Endothelial cell of umbilical vein (primary cell): Measurements from ENCODE around the gene KHNYN. TPM values are rescaled to one million over a fixed set of nuclear protein-coding genes. Genes with fewer than 3 reads are reported as not detected.

ENCODE experiments used
- BruUV-seq: library from RNA; stranded (reverse); fragments of 400-500 nt; replicated peaks from 2 replicates; lab custom pipeline; 2021; lab: Mats Ljungman, UMichigan
- CTCF ChIA-PET: fragments of 300-600, 350-600 bp; sonication (Branson Sonifier 250); formaldehyde crosslinking; loops from one replicate; lab custom pipeline; 2021; ENCODE audit warnings: antibody characterized with exemption, inconsistent platforms; lab: Charles Lee
- POLR2A ChIA-PET: fragments of 300-600, 350-600 bp; sonication (Branson Sonifier 250); formaldehyde crosslinking; loops from one replicate; lab custom pipeline; 2021; ENCODE audit warnings: antibody characterized with exemption, inconsistent platforms; lab: Charles Lee
- DNase-seq: peaks from one replicate; pipeline ENCODE4 v3.0.0-alpha.2; 2011; ENCODE audit warnings: low read depth, low spot score
- FAIRE-seq: peaks from 2 replicates; lab custom pipeline; 2011; peaks lifted over from hg19 to GRCh38; lab: Jason Lieb, UNC
- H2AFZ ChIP-seq: 2 replicates; pipeline ENCODE4 v1.6.0; 2012; ENCODE audit warnings: low read depth, low read length, control low read depth, inconsistent platforms
- H3K27ac ChIP-seq: 2 replicates; pipeline ENCODE4 v1.5.1; 2011; ENCODE audit warnings: low read depth, mild to moderate bottlenecking, control low read depth, low read length, moderate library complexity; ENCODE audit not compliant: insufficient read depth
- H3K27me3 ChIP-seq, 2 experiments: 2 replicates each; pipeline versions ENCODE4 v1.6.0 to v1.6.1; 2011; ENCODE audit warnings: low read length in 2 of 2, mixed read lengths in 1 of 2; ENCODE audit not compliant: control insufficient read depth in 2 of 2, insufficient read depth in 2 of 2
- H3K36me3 ChIP-seq, 2 experiments: 2 replicates in 1 of 2; 3 replicates in 1 of 2; pipeline ENCODE4 v1.5.1; 2011; ENCODE audit warnings: low read length in 2 of 2, mild to moderate bottlenecking in 1 of 2, moderate library complexity in 1 of 2; ENCODE audit not compliant: control insufficient read depth in 2 of 2, insufficient read depth in 2 of 2; ENCODE audit errors: extremely low read depth in 1 of 2
- H3K4me1 ChIP-seq: 3 replicates; pipeline ENCODE4 v1.5.1; 2011; ENCODE audit warnings: mild to moderate bottlenecking, low read length; ENCODE audit not compliant: control insufficient read depth, insufficient read depth; ENCODE audit errors: extremely low read depth
- H3K4me2 ChIP-seq: 2 replicates; pipeline ENCODE4 v1.6.1; 2011; ENCODE audit warnings: low read length, control low read depth, mixed read lengths; ENCODE audit not compliant: insufficient read depth
- H3K4me3 ChIP-seq, 3 experiments: fragments of 200-600 bp in 1 of 3; sonication (generic), shearing (Covaris generic) in 1 of 3; replicated peaks in 1 of 3; 2 replicates each; pipeline ENCODE4 v1.5.1; 2011 to 2016; ENCODE audit warnings: control low read depth in 3 of 3, low read length in 3 of 3, mild to moderate bottlenecking in 2 of 3, inconsistent platforms in 1 of 3, low read depth in 1 of 3, moderate library complexity in 1 of 3; ENCODE audit not compliant: insufficient read depth in 1 of 3
- H3K79me2 ChIP-seq: 2 replicates; pipeline ENCODE4 v1.6.0; 2012; ENCODE audit warnings: low read length, inconsistent platforms; ENCODE audit not compliant: control insufficient read depth, insufficient read depth
- H3K9ac ChIP-seq: replicated peaks from 2 replicates; pipeline ENCODE3; 2011; ENCODE audit warnings: low read length, control low read depth; ENCODE audit not compliant: insufficient read depth; ENCODE audit errors: extremely low read depth
- H3K9me1 ChIP-seq: replicated peaks from 3 replicates; pipeline ENCODE4 v1.6.0; 2011; ENCODE audit warnings: mild to moderate bottlenecking, low read length; ENCODE audit not compliant: control insufficient read depth, insufficient read depth; ENCODE audit errors: extremely low read depth
- H3K9me3 ChIP-seq: replicated peaks from 2 replicates; pipeline ENCODE4 v1.5.1; 2012; ENCODE audit warnings: low read length, inconsistent platforms; ENCODE audit not compliant: control insufficient read depth, insufficient read depth
- H4K20me1 ChIP-seq: replicated peaks from 2 replicates; pipeline ENCODE3; 2011; ENCODE audit warnings: mild to moderate bottlenecking, low read length; ENCODE audit not compliant: control insufficient read depth, insufficient read depth; ENCODE audit errors: extremely low read depth
- EZH2 ChIP-seq: IDR thresholded peaks from 2 replicates; pipeline ENCODE4 v1.6.1; 2012; ENCODE audit warnings: borderline replicate concordance, low read depth, mild to moderate bottlenecking, moderate library complexity, low read length, inconsistent platforms; ENCODE audit not compliant: severe bottlenecking
- FOS ChIP-seq: IDR thresholded peaks from 2 replicates; pipeline ENCODE4 v1.6.1; 2011; ENCODE audit warnings: mild to moderate bottlenecking, low read length, moderate library complexity, borderline replicate concordance; ENCODE audit not compliant: insufficient read depth
- GATA2 ChIP-seq: IDR thresholded peaks from 2 replicates; pipeline ENCODE4 v1.7.0; 2011; ENCODE audit warnings: low read depth, mild to moderate bottlenecking, moderate library complexity, mixed read lengths, low read length; ENCODE audit not compliant: insufficient read length, insufficient read depth
- JUN ChIP-seq: IDR thresholded peaks from 2 replicates; pipeline ENCODE4 v1.6.1; 2011; ENCODE audit warnings: borderline replicate concordance, low read depth; ENCODE audit not compliant: insufficient read length, insufficient read depth
- MYC ChIP-seq: IDR thresholded peaks from one replicate; pipeline ENCODE4 v1.6.1; 2011; ENCODE audit warnings: mild to moderate bottlenecking, low read depth, low read length
- POLR2A ChIP-seq: IDR thresholded peaks from 2 replicates; pipeline ENCODE4 v1.6.1; 2012; ENCODE audit warnings: low read depth, mild to moderate bottlenecking, control low read depth, low read length
- POLR2AphosphoS5 ChIP-seq: IDR thresholded peaks from 2 replicates; pipeline ENCODE4 v1.6.1; 2012; ENCODE audit warnings: low read depth, mild to moderate bottlenecking, control low read depth, low read length, moderate library complexity; ENCODE audit not compliant: insufficient read depth
- dilution Hi-C: fragments of 300-500 bp; cut with MboI; formaldehyde crosslinking; loops from one replicate; pipeline ENCODE4 v1.15.0; 2019; ENCODE audit warnings: low sequenced_read_pairs; ENCODE audit not compliant: extremely low pct_ligation_motif_present
- intact Hi-C: fragments of 100-400 bp; cut with micrococcal nuclease; formaldehyde crosslinking; loops from one replicate; pipeline ENCODE4 v1.10.0; 2022
- polyA plus RNA-seq, 4 experiments: library from polyadenylated mRNA; depleted of rRNA in 3 of 4; stranded (reverse) in 3 of 4; unstranded in 1 of 4; fragments of >200 nt; gene quantifications; 2 replicates each; pipeline versions ENCODE4 v1.2.1 to v1.2.3, GENCODE V29; 2011 to 2012; ENCODE audit warnings: missing spikeins in 1 of 4
- total RNA-seq: library from RNA; stranded (reverse); gene quantifications from 2 replicates; pipeline ENCODE4 v1.2.3, GENCODE V29; 2021
- TF ChIP-seq, protein P1 (sequence below), 2 donors: IDR thresholded peaks; 1 replicate in 1 of 2; 2 replicates in 1 of 2; pipeline ENCODE4 v1.5.1; 2011; ENCODE audit warnings: low read length in 2 of 2, mild to moderate bottlenecking in 2 of 2, moderate library complexity in 2 of 2, control low read depth in 1 of 2, inconsistent platforms in 1 of 2, low read depth in 1 of 2; ENCODE audit not compliant: insufficient read depth in 1 of 2; ENCODE audit errors: extremely low read depth in 1 of 2
- TF ChIP-seq, protein P2 (sequence below): IDR thresholded peaks from 2 replicates; pipeline ENCODE4 v1.6.1; 2011; ENCODE audit not compliant: insufficient read depth, insufficient read length

Gene KHNYN
- total and polyA plus RNA-seq, 2 donors (not counting 3 experiments of a cell fraction or from before 2014, with no cell fraction given): 25.4 to 63.3 TPM

- H4K20me1 ChIP-seq: no peaks in the 10 kb centered on the region
- H3K79me2 ChIP-seq: peaks cover 13% of the 10 kb centered on the region
- peak; percentile 95 for DNase-seq
- no peaks in the 10 kb centered on the region for H3K9me3 ChIP-seq
- peak overlapping the region; percentile 14 for H3K9ac ChIP-seq
- dilution Hi-C loops: no loop called here
- peaks cover 13 to 37% of the 10 kb centered on the region in 2 experiments for H3K36me3 ChIP-seq
- POLR2A ChIA-PET: interaction anchor here (0.8 to 2.4 kb wide), 4 partner anchors 11 to 103 kb away, joined by 3 to 7 read pairs (median 3); no protein-coding TSS in a partner anchor
- H3K4me1 ChIP-seq: peaks cover 43% of the 10 kb centered on the region
- TF ChIP-seq MYC: no peak
- no peak for TF ChIP-seq GATA2
- TF ChIP-seq EZH2: no peak
- TF ChIP-seq, protein P1, sequence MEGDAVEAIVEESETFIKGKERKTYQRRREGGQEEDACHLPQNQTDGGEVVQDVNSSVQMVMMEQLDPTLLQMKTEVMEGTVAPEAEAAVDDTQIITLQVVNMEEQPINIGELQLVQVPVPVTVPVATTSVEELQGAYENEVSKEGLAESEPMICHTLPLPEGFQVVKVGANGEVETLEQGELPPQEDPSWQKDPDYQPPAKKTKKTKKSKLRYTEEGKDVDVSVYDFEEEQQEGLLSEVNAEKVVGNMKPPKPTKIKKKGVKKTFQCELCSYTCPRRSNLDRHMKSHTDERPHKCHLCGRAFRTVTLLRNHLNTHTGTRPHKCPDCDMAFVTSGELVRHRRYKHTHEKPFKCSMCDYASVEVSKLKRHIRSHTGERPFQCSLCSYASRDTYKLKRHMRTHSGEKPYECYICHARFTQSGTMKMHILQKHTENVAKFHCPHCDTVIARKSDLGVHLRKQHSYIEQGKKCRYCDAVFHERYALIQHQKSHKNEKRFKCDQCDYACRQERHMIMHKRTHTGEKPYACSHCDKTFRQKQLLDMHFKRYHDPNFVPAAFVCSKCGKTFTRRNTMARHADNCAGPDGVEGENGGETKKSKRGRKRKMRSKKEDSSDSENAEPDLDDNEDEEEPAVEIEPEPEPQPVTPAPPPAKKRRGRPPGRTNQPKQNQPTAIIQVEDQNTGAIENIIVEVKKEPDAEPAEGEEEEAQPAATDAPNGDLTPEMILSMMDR (IDR thresholded peaks at IDR 0.05; ENCODE audit: extremely low read depth in 1 of 2, insufficient read depth in 1 of 2, low read depth in 1 of 2, low read length in 2 of 2): peak; percentile 72 to 77
- TF ChIP-seq, protein P2, sequence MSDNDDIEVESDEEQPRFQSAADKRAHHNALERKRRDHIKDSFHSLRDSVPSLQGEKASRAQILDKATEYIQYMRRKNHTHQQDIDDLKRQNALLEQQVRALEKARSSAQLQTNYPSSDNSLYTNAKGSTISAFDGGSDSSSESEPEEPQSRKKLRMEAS: peak; percentile 29
- peak; percentile 60 for TF ChIP-seq JUN
- no peak for TF ChIP-seq POLR2A
- peak; percentile 75 for TF ChIP-seq POLR2AphosphoS5
- TF ChIP-seq FOS: peak; percentile 52
- CTCF ChIA-PET: interaction anchor here (0.7 to 10.2 kb wide), 29 partner anchors 9 to 378 kb away, joined by 3 to 811 read pairs (median 4); partner anchors contain the start of genes ADCY4, CIDEB, LTB4R and LTB4R2
- H3K27me3 ChIP-seq: no peaks in the 10 kb centered on the region
- H3K4me3 ChIP-seq: no peak overlapping the region
- no peak overlapping the region for H3K4me2 ChIP-seq
- BruUV-seq: no TSS peak
- H3K9me1 ChIP-seq: no peaks in the 10 kb centered on the region
- intact Hi-C loops: loop anchor here (1.0 kb wide), 5 partner anchors 71 to 194 kb away; partner anchors contain the start of gene TINF2
- H2AFZ ChIP-seq: no peak overlapping the region
- peak overlapping the region; percentile 75 for H3K27ac ChIP-seq
- peak; percentile 97 for FAIRE-seq
Observed at GRCh38 chr14:24436355-24437019, 6.7 kb downstream of the KHNYN start.
